ENCODE results near the gene C14orf119.

- no peak for TF ChIP-seq POLR2A (IDR thresholded peaks at IDR 0.05)
- TF ChIP-seq CTCF (IDR thresholded peaks at IDR 0.05): no peak
These were observed 20.6 kb downstream of the C14orf119 start for GRCh38 chr14:23115918-23116317.

All from breast epithelium (tissue), 3 donors.